ENCODE measurements around the gene MACROH2A1.

GRCh38 chr5:135320718-135321484 is 78.1 kb downstream of the MACROH2A1 start:
- TF ChIP-seq POLR2A (IDR thresholded peaks at IDR 0.05) = no peak
- TF ChIP-seq, protein P1, sequence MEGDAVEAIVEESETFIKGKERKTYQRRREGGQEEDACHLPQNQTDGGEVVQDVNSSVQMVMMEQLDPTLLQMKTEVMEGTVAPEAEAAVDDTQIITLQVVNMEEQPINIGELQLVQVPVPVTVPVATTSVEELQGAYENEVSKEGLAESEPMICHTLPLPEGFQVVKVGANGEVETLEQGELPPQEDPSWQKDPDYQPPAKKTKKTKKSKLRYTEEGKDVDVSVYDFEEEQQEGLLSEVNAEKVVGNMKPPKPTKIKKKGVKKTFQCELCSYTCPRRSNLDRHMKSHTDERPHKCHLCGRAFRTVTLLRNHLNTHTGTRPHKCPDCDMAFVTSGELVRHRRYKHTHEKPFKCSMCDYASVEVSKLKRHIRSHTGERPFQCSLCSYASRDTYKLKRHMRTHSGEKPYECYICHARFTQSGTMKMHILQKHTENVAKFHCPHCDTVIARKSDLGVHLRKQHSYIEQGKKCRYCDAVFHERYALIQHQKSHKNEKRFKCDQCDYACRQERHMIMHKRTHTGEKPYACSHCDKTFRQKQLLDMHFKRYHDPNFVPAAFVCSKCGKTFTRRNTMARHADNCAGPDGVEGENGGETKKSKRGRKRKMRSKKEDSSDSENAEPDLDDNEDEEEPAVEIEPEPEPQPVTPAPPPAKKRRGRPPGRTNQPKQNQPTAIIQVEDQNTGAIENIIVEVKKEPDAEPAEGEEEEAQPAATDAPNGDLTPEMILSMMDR (IDR thresholded peaks at IDR 0.05) = no peak
- no peak for TF ChIP-seq POLR2AphosphoS5 (IDR thresholded peaks at IDR 0.05)
